GM12864 (cell line): ENCODE measurements around the gene FEN1.

Experiments used
- DNase-seq: peaks from one replicate; pipeline ENCODE4 v3.0.0-alpha.2; 2011; ENCODE audit warnings: low read depth
- H3K4me3 ChIP-seq: 2 replicates; pipeline ENCODE4 v1.5.1; 2011; ENCODE audit warnings: mild to moderate bottlenecking, low read depth, low read length, control low read depth
- TF ChIP-seq, protein P1 (sequence below): IDR thresholded peaks from 2 replicates; pipeline ENCODE4 v1.5.1; 2011; ENCODE audit warnings: low read depth, mild to moderate bottlenecking, moderate library complexity, low read length, control low read depth, inconsistent platforms; ENCODE audit errors: missing control alignments

Gene FEN1

DNA sequence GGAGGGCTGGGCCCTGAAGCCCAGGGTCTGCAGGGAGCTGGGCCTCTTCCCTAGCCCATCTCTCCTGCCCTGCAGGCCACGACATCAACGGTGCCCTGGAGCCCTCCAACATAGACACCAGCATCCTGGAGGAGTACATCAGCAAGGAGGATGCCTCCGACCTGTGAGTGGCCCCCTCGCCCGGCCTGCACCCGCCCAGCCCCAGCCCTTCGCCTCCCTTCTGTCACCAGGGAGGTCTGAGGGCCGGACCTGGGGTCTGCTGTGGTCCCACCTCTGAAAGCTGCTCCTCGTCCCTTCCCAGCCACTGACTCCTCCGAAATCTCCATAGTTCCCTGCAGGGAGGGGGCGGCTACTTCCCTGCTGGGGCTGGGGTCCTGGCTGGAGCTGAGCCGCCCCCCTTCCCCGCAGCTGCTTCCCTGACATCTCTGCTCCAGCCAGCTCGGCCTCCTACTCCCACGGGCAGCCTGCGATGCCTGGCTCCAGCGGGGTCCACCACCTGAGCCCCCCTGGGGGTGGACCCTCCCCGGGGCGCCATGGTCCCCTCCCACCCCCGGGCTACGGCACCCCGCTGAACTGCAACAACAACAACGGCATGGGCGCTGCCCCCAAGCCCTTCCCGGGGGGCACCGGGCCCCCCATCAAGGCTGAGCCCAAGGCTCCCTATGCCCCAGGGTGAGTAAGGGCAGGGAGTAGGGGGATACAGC lies 27.0 kb upstream of the FEN1 start:
- TF ChIP-seq, protein P1, sequence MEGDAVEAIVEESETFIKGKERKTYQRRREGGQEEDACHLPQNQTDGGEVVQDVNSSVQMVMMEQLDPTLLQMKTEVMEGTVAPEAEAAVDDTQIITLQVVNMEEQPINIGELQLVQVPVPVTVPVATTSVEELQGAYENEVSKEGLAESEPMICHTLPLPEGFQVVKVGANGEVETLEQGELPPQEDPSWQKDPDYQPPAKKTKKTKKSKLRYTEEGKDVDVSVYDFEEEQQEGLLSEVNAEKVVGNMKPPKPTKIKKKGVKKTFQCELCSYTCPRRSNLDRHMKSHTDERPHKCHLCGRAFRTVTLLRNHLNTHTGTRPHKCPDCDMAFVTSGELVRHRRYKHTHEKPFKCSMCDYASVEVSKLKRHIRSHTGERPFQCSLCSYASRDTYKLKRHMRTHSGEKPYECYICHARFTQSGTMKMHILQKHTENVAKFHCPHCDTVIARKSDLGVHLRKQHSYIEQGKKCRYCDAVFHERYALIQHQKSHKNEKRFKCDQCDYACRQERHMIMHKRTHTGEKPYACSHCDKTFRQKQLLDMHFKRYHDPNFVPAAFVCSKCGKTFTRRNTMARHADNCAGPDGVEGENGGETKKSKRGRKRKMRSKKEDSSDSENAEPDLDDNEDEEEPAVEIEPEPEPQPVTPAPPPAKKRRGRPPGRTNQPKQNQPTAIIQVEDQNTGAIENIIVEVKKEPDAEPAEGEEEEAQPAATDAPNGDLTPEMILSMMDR = no peak
- H3K4me3 ChIP-seq = no peak overlapping the region
- DNase-seq = no peak

DNA sequence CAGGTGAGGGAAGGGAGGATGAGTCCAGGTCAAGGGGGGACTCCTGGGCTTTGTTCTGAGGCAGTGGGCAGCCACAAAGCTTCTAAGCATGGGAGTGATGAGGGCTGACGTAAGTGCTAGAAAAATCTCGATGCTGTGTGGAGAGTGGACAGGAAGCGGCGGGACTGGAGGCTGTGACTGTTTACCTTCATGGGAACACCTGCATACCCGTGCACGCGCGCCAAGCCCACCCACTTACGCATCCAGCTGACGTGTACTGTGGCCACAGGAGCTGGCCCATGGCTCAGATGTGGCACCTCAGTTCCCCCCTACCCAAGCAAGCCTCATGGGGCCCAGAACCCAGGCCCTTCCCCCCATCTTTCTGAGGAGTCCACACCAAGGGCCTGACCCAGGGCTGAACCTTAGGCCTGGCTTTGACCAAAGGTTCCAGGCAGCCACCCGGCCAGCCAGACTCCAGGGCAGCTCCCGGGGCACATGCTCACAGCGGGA lies 26.3 kb upstream of the FEN1 start:
- no peak overlapping the region for H3K4me3 ChIP-seq
- TF ChIP-seq, protein P1 = no peak
- no peak for DNase-seq

DNA sequence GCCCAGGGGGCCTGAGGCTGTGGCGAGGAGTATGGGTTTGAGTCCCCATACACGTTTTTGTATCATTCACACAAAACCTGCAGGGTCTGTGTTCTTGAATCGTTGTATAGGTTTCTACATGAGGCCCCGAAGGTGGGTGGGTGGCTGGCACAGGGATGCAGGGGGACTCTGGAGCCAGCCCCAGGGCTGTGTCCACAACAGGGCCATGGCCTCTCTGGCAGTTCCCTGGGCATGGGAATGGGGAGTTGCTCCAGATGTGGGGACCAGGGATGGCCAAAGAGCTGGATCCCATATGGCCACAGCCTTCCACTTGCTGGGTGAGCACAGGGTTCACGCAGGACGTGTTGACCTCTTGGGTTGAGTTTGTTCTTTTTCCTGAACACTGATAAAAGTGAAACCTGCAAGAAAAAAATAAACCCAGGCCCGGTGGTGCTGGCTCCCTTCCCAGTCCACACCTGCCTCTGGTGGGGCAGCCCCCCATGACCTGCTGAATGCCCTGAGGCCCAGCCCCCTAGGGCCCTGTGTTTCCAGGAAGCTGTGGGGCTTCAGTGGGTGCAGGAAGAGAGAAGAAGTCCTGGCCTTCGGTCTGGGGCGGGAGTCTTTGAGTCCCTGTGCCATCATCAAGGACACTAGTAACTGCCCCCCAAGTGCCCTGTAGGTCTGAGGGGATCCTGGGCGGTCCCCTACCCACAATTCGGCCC lies 24.2 kb upstream of the FEN1 start:
- DNase-seq = no peak
- TF ChIP-seq, protein P1 = no peak
- H3K4me3 ChIP-seq = no peak overlapping the region

DNA sequence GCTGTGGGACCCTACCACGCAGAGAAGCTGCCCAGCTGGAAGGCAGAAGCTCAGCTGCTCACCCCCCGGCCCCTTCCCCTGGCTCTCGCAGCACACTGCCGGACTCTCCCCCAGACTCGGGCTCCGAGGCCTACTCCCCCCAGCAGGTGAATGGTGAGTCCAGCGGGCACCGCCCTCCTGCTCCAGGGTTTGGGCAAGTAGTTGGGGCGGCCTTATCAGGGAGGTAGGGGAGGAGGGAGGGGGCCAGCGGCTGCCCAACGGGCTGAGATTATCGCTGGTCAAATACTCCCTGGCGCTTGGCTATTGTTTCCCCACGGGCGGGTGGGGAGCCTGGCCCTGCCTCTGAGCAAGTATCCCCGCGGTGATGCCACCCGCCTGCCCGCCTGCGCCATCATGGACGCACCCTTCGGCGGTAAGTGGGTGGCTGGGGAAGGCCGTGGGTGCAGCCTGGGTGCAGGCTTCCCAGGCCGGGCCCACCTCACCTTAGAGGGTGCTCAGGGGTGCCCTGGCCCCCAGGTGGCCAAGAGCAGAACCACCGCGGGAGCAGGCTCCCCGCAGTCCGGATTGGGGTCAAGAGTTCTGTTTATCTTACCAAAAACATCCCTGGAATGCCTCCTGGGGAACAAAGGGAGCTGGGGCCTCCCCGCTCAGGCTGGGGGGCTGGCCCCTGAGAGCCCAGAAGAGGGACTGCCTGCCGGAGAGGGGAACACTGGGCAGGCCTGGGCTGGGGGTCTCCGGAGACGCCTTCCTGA lies 23.4 kb upstream of the FEN1 start:
- TF ChIP-seq, protein P1 = peak; percentile 14
- H3K4me3 ChIP-seq = no peak overlapping the region
- no peak for DNase-seq

DNA sequence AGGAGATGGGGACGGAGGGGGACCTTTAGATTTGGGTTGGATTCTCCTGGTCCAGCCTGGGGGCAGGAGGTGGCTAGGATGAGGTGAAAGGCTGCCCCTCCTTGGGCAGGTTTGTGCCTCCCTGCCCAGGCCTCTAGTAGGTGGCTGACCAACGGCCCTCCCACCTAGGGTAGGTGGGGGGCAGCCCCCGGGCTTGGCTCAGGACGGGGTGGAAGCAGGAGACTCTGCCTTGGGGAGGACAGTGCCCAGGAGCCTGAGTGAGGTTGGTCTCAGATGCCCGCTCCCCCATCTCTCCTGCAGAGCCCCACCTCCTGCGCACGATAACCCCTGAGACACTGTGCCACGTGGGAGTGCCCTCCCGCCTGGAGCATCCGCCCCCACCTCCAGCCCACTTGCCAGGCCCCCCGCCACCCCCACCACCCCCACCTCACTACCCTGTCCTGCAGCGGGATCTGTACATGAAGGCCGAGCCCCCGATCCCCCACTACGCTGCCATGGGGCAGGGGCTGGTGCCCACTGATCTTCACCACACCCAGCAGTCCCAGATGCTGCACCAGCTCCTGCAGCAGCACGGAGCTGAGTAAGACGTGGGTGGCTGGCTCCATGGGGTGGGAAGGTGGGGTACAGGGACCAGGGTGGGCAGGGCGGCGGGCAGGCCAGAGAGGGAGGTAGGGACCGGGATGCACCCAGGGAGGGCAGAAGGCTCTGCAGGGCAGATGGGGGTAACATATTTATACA lies 22.6 kb upstream of the FEN1 start:
- H3K4me3 ChIP-seq = no peak overlapping the region
- TF ChIP-seq, protein P1 = no peak
- no peak for DNase-seq

DNA sequence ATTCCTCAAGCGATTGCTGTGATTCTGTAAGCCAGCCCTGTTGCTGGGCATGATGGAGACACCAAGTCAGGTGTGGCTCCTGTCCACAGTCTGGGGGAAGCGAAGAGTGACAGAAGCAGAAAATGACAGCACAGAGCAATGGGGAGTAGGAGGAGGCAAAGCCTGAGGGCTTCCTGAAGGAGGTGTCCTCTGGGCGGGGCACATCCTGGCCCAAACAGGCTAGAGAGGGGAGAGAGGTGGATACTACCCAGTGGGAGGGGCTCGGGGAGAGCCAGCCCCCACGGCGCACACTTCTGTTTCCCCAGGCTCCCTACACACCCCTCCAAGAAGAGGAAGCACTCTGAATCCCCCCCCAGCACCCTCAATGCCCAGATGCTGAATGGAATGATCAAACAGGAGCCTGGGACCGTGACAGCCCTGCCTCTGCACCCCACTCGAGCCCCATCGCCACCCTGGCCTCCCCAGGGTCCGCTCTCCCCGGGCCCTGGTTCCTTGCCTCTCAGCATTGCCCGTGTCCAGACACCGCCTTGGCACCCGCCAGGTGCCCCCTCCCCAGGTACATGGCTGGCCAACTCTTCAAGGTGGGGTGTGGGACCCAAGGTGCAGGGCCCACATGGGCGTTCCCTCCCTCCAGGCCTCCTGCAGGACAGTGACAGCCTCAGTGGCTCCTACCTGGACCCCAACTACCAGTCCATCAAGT lies 21.4 kb upstream of the FEN1 start:
- TF ChIP-seq, protein P1 = no peak
- H3K4me3 ChIP-seq = no peak overlapping the region
- no peak for DNase-seq
